GM23338 (cell line): Measurements from ENCODE around the gene EVC2.

Source experiments
- CREB1 ChIP-seq: fragments of 250-450 bp; sonication (Bioruptor Pico); IDR thresholded peaks from 2 replicates; pipeline ENCODE4 v1.5.0; 2020; ENCODE audit warnings: low read depth, mild to moderate bottlenecking, moderate library complexity
- EZH2 ChIP-seq: fragments of 200-600 bp; sonication (generic); IDR thresholded peaks from one replicate; pipeline ENCODE4 v1.8.0; 2017; ENCODE audit warnings: antibody characterized with exemption, mild to moderate bottlenecking, low read depth; ENCODE audit not compliant: unreplicated experiment
- JUNB ChIP-seq: IDR thresholded peaks from one replicate; pipeline ENCODE4 v1.6.1; 2016; ENCODE audit warnings: antibody characterized with exemption; ENCODE audit not compliant: unreplicated experiment
- POLR2AphosphoS5 ChIP-seq: IDR thresholded peaks from 2 replicates; pipeline ENCODE4 v1.6.1; 2016; ENCODE audit warnings: antibody characterized with exemption, low read depth
- TF ChIP-seq, protein P1 (sequence below), 2 experiments: fragments of 200-600 bp in 1 of 2; sonication (generic) in 1 of 2; conservative IDR thresholded peaks; 2 replicates each; pipeline versions ENCODE4 v1.5.1 to v1.6.1; 2016 to 2017; ENCODE audit warnings: antibody characterized with exemption in 2 of 2, low read depth in 2 of 2, mild to moderate bottlenecking in 2 of 2, moderate library complexity in 1 of 2
- TF ChIP-seq, protein P2 (sequence below): IDR thresholded peaks from one replicate; pipeline ENCODE4 v1.6.1; 2018; ENCODE audit warnings: antibody characterized with exemption; ENCODE audit not compliant: unreplicated experiment

GRCh38 chr4:5541169-5541568 is 167.2 kb downstream of the EVC2 start:
- TF ChIP-seq, protein P1, sequence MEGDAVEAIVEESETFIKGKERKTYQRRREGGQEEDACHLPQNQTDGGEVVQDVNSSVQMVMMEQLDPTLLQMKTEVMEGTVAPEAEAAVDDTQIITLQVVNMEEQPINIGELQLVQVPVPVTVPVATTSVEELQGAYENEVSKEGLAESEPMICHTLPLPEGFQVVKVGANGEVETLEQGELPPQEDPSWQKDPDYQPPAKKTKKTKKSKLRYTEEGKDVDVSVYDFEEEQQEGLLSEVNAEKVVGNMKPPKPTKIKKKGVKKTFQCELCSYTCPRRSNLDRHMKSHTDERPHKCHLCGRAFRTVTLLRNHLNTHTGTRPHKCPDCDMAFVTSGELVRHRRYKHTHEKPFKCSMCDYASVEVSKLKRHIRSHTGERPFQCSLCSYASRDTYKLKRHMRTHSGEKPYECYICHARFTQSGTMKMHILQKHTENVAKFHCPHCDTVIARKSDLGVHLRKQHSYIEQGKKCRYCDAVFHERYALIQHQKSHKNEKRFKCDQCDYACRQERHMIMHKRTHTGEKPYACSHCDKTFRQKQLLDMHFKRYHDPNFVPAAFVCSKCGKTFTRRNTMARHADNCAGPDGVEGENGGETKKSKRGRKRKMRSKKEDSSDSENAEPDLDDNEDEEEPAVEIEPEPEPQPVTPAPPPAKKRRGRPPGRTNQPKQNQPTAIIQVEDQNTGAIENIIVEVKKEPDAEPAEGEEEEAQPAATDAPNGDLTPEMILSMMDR (conservative IDR thresholded peaks at IDR 0.05; ENCODE audit: low read depth in 2 of 2): no peak
- TF ChIP-seq, protein P2, sequence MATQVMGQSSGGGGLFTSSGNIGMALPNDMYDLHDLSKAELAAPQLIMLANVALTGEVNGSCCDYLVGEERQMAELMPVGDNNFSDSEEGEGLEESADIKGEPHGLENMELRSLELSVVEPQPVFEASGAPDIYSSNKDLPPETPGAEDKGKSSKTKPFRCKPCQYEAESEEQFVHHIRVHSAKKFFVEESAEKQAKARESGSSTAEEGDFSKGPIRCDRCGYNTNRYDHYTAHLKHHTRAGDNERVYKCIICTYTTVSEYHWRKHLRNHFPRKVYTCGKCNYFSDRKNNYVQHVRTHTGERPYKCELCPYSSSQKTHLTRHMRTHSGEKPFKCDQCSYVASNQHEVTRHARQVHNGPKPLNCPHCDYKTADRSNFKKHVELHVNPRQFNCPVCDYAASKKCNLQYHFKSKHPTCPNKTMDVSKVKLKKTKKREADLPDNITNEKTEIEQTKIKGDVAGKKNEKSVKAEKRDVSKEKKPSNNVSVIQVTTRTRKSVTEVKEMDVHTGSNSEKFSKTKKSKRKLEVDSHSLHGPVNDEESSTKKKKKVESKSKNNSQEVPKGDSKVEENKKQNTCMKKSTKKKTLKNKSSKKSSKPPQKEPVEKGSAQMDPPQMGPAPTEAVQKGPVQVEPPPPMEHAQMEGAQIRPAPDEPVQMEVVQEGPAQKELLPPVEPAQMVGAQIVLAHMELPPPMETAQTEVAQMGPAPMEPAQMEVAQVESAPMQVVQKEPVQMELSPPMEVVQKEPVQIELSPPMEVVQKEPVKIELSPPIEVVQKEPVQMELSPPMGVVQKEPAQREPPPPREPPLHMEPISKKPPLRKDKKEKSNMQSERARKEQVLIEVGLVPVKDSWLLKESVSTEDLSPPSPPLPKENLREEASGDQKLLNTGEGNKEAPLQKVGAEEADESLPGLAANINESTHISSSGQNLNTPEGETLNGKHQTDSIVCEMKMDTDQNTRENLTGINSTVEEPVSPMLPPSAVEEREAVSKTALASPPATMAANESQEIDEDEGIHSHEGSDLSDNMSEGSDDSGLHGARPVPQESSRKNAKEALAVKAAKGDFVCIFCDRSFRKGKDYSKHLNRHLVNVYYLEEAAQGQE: no peak
- TF ChIP-seq EZH2 (no peak), CREB1 (CRISPR knock-in tag) (no peak), JUNB (no peak), POLR2AphosphoS5 (no peak)
